ENCODE results near the gene ANLN. TPM values are rescaled to one million over a fixed set of nuclear protein-coding genes. Genes with fewer than 3 reads are reported as not detected.
A peak's percentile ranks its signal among the peaks of the same experiment; 100 is the strongest.
"Not testable (repeated sequence)": the region's sequence is repeated elsewhere in the genome, so short reads cannot be mapped to it uniquely, and the experiment has no call there.

ANLN gene
- polyA plus RNA-seq, 1 donor (not counting 4 experiments of a cell fraction or from before 2014, with no cell fraction given) = 65.8 TPM

DNA sequence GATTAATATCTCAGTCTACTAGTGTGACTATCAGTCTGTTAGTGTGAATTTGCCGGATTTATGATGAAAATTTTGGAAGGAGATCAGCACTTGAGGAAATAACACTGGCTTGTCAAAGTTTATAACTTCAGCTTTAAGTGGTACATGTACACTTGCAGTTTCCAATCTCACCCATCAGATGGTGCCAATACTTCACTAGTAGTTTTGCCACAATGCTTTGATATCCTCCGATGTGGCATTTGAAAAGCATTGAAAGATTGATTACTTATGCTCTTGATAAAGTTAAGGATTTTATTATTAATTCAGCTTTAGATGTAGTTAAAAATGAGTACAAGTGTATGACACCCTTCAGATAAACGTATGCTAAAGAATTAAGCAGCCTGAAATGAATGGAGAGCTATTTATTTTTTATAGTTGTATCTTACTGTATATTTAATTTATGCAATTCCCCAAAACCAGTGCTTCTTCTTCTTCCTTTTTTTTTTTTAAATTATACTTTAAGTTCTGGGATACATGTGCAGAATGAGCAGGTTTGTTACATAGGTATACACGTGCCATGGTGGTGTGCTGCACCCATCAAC lies 98.2 kb downstream of the ANLN start:
- Histone ChIP-seq H3K4me1 (ENCODE audit: control insufficient read depth, extremely low read depth, insufficient read depth, low read length) (no peaks in the 10 kb centered on the region), H3K4me2 (ENCODE audit: control insufficient read depth, extremely low read depth, insufficient read depth, low read depth, low read length) (no peak overlapping the region), H3K4me3 (ENCODE audit: control insufficient read depth in 2 of 3, extremely low read depth in 1 of 3, insufficient read depth in 2 of 3, low read depth in 1 of 3, low read length in 3 of 3) (no peak overlapping the region), H3K36me3 (ENCODE audit: control insufficient read depth in 2 of 2, extremely low read depth in 1 of 2, insufficient read depth in 2 of 2, low read length in 2 of 2) (no peaks in the 10 kb centered on the region), H2AFZ (ENCODE audit: control insufficient read depth, low read length) (no peak overlapping the region), H3K27ac (ENCODE audit: control insufficient read depth, insufficient read depth, low read length) (no peak overlapping the region), H3K27me3 (ENCODE audit: control insufficient read depth, extremely low read depth, insufficient read depth, low read length) (no peaks in the 10 kb centered on the region), H3K9me1 (ENCODE audit: control insufficient read depth, extremely low read depth, insufficient read depth, low read length) (no peaks in the 10 kb centered on the region), H3K9me3 (ENCODE audit: control insufficient read depth, low read depth, low read length) (no peaks in the 10 kb centered on the region), H3K9ac (ENCODE audit: control insufficient read depth, extremely low read depth, insufficient read depth, low read length) (no peak overlapping the region), H4K20me1 (ENCODE audit: control insufficient read depth, extremely low read depth, insufficient read depth, low read length) (no peaks in the 10 kb centered on the region), H3K79me2 (ENCODE audit: control insufficient read depth, insufficient read depth, low read length) (no peaks in the 10 kb centered on the region)
- TF ChIP-seq EZH2 (IDR thresholded peaks at IDR 0.05; ENCODE audit: low read length) = no peak
- TF ChIP-seq, protein P1, sequence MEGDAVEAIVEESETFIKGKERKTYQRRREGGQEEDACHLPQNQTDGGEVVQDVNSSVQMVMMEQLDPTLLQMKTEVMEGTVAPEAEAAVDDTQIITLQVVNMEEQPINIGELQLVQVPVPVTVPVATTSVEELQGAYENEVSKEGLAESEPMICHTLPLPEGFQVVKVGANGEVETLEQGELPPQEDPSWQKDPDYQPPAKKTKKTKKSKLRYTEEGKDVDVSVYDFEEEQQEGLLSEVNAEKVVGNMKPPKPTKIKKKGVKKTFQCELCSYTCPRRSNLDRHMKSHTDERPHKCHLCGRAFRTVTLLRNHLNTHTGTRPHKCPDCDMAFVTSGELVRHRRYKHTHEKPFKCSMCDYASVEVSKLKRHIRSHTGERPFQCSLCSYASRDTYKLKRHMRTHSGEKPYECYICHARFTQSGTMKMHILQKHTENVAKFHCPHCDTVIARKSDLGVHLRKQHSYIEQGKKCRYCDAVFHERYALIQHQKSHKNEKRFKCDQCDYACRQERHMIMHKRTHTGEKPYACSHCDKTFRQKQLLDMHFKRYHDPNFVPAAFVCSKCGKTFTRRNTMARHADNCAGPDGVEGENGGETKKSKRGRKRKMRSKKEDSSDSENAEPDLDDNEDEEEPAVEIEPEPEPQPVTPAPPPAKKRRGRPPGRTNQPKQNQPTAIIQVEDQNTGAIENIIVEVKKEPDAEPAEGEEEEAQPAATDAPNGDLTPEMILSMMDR (optimal IDR thresholded peaks at IDR 0.05 in 1 of 3, IDR thresholded peaks at IDR 0.05 in 1 of 3, conservative IDR thresholded peaks at IDR 0.05 in 1 of 3; ENCODE audit: extremely low read depth in 1 of 3, insufficient read depth in 2 of 3, low read length in 3 of 3) = peak; percentile 55 to 74 (median 61)
- dilution Hi-C loops (cut with MboI; ENCODE audit: extremely low pct_ligation_motif_present, low sequenced_read_pairs) = loop anchor here (25.0 kb wide), 2 partner anchors 174 to 724 kb away; no protein-coding TSS in a partner anchor
- no peak for DNase-seq (ENCODE audit: low read depth, low spot score)
- peak; percentile 89 for FAIRE-seq

DNA sequence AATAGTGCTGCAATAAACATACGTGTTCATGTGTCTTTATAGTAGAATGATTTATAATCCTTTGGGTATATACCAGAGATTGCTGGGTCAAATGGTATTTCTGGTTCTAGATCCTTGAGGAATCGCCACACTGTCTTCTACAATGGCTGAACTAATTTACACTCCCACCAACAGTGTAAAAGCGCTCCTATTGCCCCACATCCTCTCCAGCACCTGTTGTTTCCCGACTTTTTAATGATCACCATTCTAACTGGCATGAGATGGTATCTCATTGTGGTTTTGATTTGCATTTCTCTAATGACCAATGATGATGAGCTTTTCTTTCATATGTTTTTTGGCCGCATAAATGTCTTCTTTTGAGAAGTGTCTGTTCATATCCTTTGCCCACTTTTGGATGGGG lies 99.0 kb downstream of the ANLN start:
- H3K4me1 ChIP-seq (ENCODE audit: control insufficient read depth, extremely low read depth, insufficient read depth, low read length); DNase-seq (ENCODE audit: low read depth, low spot score); H3K27ac ChIP-seq (ENCODE audit: control insufficient read depth, insufficient read depth, low read length); H4K20me1 ChIP-seq (ENCODE audit: control insufficient read depth, extremely low read depth, insufficient read depth, low read length); H3K9me1 ChIP-seq (ENCODE audit: control insufficient read depth, extremely low read depth, insufficient read depth, low read length); FAIRE-seq; H3K27me3 ChIP-seq (ENCODE audit: control insufficient read depth, extremely low read depth, insufficient read depth, low read length); H3K9me3 ChIP-seq (ENCODE audit: control insufficient read depth, low read depth, low read length); H3K9ac ChIP-seq (ENCODE audit: control insufficient read depth, extremely low read depth, insufficient read depth, low read length); H3K36me3 ChIP-seq (ENCODE audit: control insufficient read depth in 2 of 2, extremely low read depth in 1 of 2, insufficient read depth in 2 of 2, low read length in 2 of 2); H3K79me2 ChIP-seq (ENCODE audit: control insufficient read depth, insufficient read depth, low read length); H3K4me3 ChIP-seq (ENCODE audit: control insufficient read depth in 2 of 3, extremely low read depth in 1 of 3, insufficient read depth in 2 of 3, low read depth in 1 of 3, low read length in 3 of 3); H2AFZ ChIP-seq (ENCODE audit: control insufficient read depth, low read length); H3K4me2 ChIP-seq (ENCODE audit: control insufficient read depth, extremely low read depth, insufficient read depth, low read depth, low read length): not testable (repeated sequence)
- dilution Hi-C loops (cut with MboI; ENCODE audit: extremely low pct_ligation_motif_present, low sequenced_read_pairs) = loop anchor here (25.0 kb wide), 2 partner anchors 174 to 724 kb away; no protein-coding TSS in a partner anchor

DNA sequence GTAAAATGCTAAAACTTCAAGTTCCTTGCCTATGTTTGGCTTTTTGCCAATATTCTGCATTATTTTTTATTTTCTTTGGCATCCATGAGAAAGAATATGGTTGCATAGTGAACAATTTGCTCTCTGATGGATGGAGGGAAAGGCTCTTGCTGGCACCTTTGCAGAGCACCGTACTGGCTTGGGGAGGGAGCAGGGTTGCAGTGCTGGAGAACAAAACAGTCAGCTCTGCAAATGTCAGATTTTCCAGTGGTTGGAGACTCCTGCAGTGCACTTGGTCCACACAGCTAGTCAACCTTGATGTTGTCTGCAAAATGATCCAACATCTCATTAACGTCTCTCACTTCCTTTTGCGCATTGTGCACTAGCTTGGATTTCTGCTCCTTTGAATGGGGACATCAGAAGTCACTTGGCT lies 100.8 kb downstream of the ANLN start:
- Histone ChIP-seq H3K9me1 (ENCODE audit: control insufficient read depth, extremely low read depth, insufficient read depth, low read length) (no peaks in the 10 kb centered on the region), H3K4me2 (ENCODE audit: control insufficient read depth, extremely low read depth, insufficient read depth, low read depth, low read length) (no peak overlapping the region), H3K27me3 (ENCODE audit: control insufficient read depth, extremely low read depth, insufficient read depth, low read length) (no peaks in the 10 kb centered on the region), H3K27ac (ENCODE audit: control insufficient read depth, insufficient read depth, low read length) (no peak overlapping the region), H3K79me2 (ENCODE audit: control insufficient read depth, insufficient read depth, low read length) (no peaks in the 10 kb centered on the region), H4K20me1 (ENCODE audit: control insufficient read depth, extremely low read depth, insufficient read depth, low read length) (no peaks in the 10 kb centered on the region), H3K9ac (ENCODE audit: control insufficient read depth, extremely low read depth, insufficient read depth, low read length) (no peak overlapping the region), H3K9me3 (ENCODE audit: control insufficient read depth, low read depth, low read length) (no peaks in the 10 kb centered on the region), H2AFZ (ENCODE audit: control insufficient read depth, low read length) (no peak overlapping the region), H3K4me3 (ENCODE audit: control insufficient read depth in 2 of 3, extremely low read depth in 1 of 3, insufficient read depth in 2 of 3, low read depth in 1 of 3, low read length in 3 of 3) (no peak overlapping the region), H3K4me1 (ENCODE audit: control insufficient read depth, extremely low read depth, insufficient read depth, low read length) (no peaks in the 10 kb centered on the region), H3K36me3 (ENCODE audit: control insufficient read depth in 2 of 2, extremely low read depth in 1 of 2, insufficient read depth in 2 of 2, low read length in 2 of 2) (no peaks in the 10 kb centered on the region)
- no peak for DNase-seq (ENCODE audit: low read depth, low spot score)
- TF ChIP-seq EZH2 (IDR thresholded peaks at IDR 0.05; ENCODE audit: low read length) = no peak
- TF ChIP-seq, protein P1 (optimal IDR thresholded peaks at IDR 0.05 in 1 of 3, IDR thresholded peaks at IDR 0.05 in 1 of 3, conservative IDR thresholded peaks at IDR 0.05 in 1 of 3; ENCODE audit: extremely low read depth in 1 of 3, insufficient read depth in 2 of 3, low read length in 3 of 3) = no peak
- peak; percentile 53 for FAIRE-seq
- dilution Hi-C loops (cut with MboI; ENCODE audit: extremely low pct_ligation_motif_present, low sequenced_read_pairs) = loop anchor here (25.0 kb wide), 2 partner anchors 172 to 722 kb away; no protein-coding TSS in a partner anchor

All from keratinocyte (primary cell).